ENCODE data around the gene ARPC1B. TPM values are rescaled to one million over a fixed set of nuclear protein-coding genes. Genes with fewer than 3 reads are reported as not detected.
"Not testable (repeated sequence)": the region's sequence is repeated elsewhere in the genome, so short reads cannot be mapped to it uniquely, and the experiment has no call there.

ARPC1B gene
- total and polyA plus RNA-seq, 2 donors (not counting 1 experiment from before 2014, with no cell fraction given): 245 to 394 TPM

- Histone ChIP-seq H4K20me1 (ENCODE audit: control insufficient read depth, extremely low read depth, insufficient read depth, low read length) (no peaks in the 10 kb centered on the region), H3K4me1 (ENCODE audit: control insufficient read depth, extremely low read depth, insufficient read depth, low read length) (no peaks in the 10 kb centered on the region), H2AFZ (ENCODE audit: low read length) (no peak overlapping the region), H3K27ac (ENCODE audit: insufficient read depth, low read length) (no peak overlapping the region), H3K4me3 (replicated peaks in 1 of 4; ENCODE audit: control extremely low read depth in 1 of 4, insufficient read depth in 1 of 4, low read depth in 3 of 4, low read length in 4 of 4) (no peak overlapping the region), H3K9me3 (ENCODE audit: control insufficient read depth, insufficient read depth, low read depth, low read length) (no peaks in the 10 kb centered on the region), H3K9ac (ENCODE audit: insufficient read depth, low read length) (no peak overlapping the region), H3K36me3 (ENCODE audit: control insufficient read depth, insufficient read depth, low read length) (peaks cover 39% of the 10 kb centered on the region), H3K4me2 (ENCODE audit: extremely low read depth, insufficient read depth, low read length) (no peak overlapping the region), H3K27me3 (ENCODE audit: control insufficient read depth, insufficient read depth, low read length) (no peaks in the 10 kb centered on the region), H3K79me2 (ENCODE audit: control insufficient read depth, insufficient read depth, low read length) (peaks cover 25% of the 10 kb centered on the region)
- no peak for TF ChIP-seq EZH2 (IDR thresholded peaks at IDR 0.05; ENCODE audit: low read length, missing control alignments)
- TF ChIP-seq, protein P1, sequence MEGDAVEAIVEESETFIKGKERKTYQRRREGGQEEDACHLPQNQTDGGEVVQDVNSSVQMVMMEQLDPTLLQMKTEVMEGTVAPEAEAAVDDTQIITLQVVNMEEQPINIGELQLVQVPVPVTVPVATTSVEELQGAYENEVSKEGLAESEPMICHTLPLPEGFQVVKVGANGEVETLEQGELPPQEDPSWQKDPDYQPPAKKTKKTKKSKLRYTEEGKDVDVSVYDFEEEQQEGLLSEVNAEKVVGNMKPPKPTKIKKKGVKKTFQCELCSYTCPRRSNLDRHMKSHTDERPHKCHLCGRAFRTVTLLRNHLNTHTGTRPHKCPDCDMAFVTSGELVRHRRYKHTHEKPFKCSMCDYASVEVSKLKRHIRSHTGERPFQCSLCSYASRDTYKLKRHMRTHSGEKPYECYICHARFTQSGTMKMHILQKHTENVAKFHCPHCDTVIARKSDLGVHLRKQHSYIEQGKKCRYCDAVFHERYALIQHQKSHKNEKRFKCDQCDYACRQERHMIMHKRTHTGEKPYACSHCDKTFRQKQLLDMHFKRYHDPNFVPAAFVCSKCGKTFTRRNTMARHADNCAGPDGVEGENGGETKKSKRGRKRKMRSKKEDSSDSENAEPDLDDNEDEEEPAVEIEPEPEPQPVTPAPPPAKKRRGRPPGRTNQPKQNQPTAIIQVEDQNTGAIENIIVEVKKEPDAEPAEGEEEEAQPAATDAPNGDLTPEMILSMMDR (conservative IDR thresholded peaks at IDR 0.05 in 1 of 2, IDR thresholded peaks at IDR 0.05 in 1 of 2; ENCODE audit: low read depth in 1 of 2, low read length in 2 of 2): peak; percentile 8 to 37
- DNase-seq (ENCODE audit: low read depth in 2 of 2): peak in 1 of 2 donors; percentile 51
Measured at GRCh38 chr7:99386584-99387238, 12.2 kb downstream of the ARPC1B start.

DNA sequence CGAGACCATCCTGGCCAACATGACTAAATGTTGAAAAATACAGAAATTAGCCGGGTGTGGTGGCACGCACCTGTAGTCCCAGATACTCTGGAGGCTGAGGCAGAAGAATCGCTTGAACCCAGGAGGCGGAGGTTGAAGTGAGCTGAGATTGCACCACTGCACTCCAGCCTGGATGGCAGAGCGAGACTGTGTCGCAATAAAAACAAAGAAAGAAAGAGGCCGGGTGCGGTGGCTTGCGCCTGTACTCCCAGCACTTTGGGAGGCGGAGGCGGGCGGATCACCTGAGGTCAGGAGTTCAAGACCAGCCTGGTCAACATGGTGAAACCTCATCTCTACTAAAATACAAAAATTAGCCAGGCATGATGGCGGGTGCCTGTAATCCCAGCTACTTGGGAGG lies 12.7 kb downstream of the ARPC1B start:
- not testable (repeated sequence) for H3K4me2 ChIP-seq (ENCODE audit: extremely low read depth, insufficient read depth, low read length); H3K4me1 ChIP-seq (ENCODE audit: control insufficient read depth, extremely low read depth, insufficient read depth, low read length); H3K9me3 ChIP-seq (ENCODE audit: control insufficient read depth, insufficient read depth, low read depth, low read length); H3K9ac ChIP-seq (ENCODE audit: insufficient read depth, low read length); H3K27ac ChIP-seq (ENCODE audit: insufficient read depth, low read length); H2AFZ ChIP-seq (ENCODE audit: low read length); H3K4me3 ChIP-seq (replicated peaks in 1 of 4; ENCODE audit: control extremely low read depth in 1 of 4, insufficient read depth in 1 of 4, low read depth in 3 of 4, low read length in 4 of 4); DNase-seq (ENCODE audit: low read depth in 2 of 2); H4K20me1 ChIP-seq (ENCODE audit: control insufficient read depth, extremely low read depth, insufficient read depth, low read length); H3K27me3 ChIP-seq (ENCODE audit: control insufficient read depth, insufficient read depth, low read length)
- Histone ChIP-seq H3K79me2 (ENCODE audit: control insufficient read depth, insufficient read depth, low read length) (peaks cover 20% of the 10 kb centered on the region), H3K36me3 (ENCODE audit: control insufficient read depth, insufficient read depth, low read length) (peaks cover 42% of the 10 kb centered on the region)

DNA sequence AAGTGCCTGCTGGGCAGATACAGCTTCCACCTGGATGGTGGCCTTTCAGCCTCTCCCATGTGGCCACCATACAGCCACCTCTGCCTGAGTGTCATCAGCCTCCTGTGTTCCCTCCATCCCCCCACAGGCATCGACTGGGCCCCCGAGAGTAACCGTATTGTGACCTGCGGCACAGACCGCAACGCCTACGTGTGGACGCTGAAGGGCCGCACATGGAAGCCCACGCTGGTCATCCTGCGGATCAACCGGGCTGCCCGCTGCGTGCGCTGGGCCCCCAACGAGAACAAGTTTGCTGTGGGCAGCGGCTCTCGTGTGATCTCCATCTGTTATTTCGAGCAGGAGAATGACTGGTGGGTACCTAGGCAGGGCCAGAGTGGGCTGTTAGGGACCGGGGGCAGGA lies 13.4 kb downstream of the ARPC1B start:
- H3K79me2 ChIP-seq (ENCODE audit: control insufficient read depth, insufficient read depth, low read length): peaks cover 17% of the 10 kb centered on the region
- TF ChIP-seq, protein P1 (conservative IDR thresholded peaks at IDR 0.05 in 1 of 2, IDR thresholded peaks at IDR 0.05 in 1 of 2; ENCODE audit: low read depth in 1 of 2, low read length in 2 of 2): no peak
- no peak for TF ChIP-seq EZH2 (IDR thresholded peaks at IDR 0.05; ENCODE audit: low read length, missing control alignments)
- H2AFZ ChIP-seq (ENCODE audit: low read length): no peak overlapping the region
- H3K4me3 ChIP-seq (replicated peaks in 1 of 4; ENCODE audit: control extremely low read depth in 1 of 4, insufficient read depth in 1 of 4, low read depth in 3 of 4, low read length in 4 of 4): no peak overlapping the region
- H3K4me2 ChIP-seq (ENCODE audit: extremely low read depth, insufficient read depth, low read length): no peak overlapping the region
- no peaks in the 10 kb centered on the region for H3K9me3 ChIP-seq (ENCODE audit: control insufficient read depth, insufficient read depth, low read depth, low read length)
- no peak for DNase-seq (ENCODE audit: low read depth in 2 of 2)
- no peak overlapping the region for H3K27ac ChIP-seq (ENCODE audit: insufficient read depth, low read length)
- H3K4me1 ChIP-seq (ENCODE audit: control insufficient read depth, extremely low read depth, insufficient read depth, low read length): peaks cover 5% of the 10 kb centered on the region
- no peak overlapping the region for H3K9ac ChIP-seq (ENCODE audit: insufficient read depth, low read length)
- peaks cover 46% of the 10 kb centered on the region for H3K36me3 ChIP-seq (ENCODE audit: control insufficient read depth, insufficient read depth, low read length)
- no peaks in the 10 kb centered on the region for H3K27me3 ChIP-seq (ENCODE audit: control insufficient read depth, insufficient read depth, low read length)
- H4K20me1 ChIP-seq (ENCODE audit: control insufficient read depth, extremely low read depth, insufficient read depth, low read length): no peaks in the 10 kb centered on the region

All from fibroblast of lung (primary cell).